Hepatocyte (in vitro differentiated cells): ENCODE measurements around the gene ZNF462.

ENCODE experiments used
- CTCF ChIP-seq: fragments of 200-600 bp; sonication (generic); IDR thresholded peaks from 2 replicates; pipeline ENCODE4 v1.5.1; 2016; ENCODE audit warnings: antibody characterized with exemption, mild to moderate bottlenecking; ENCODE audit not compliant: poor library complexity
- EZH2 ChIP-seq: fragments of 200-600 bp; sonication (generic); IDR thresholded peaks from 2 replicates; pipeline ENCODE4 v1.6.1; 2016; ENCODE audit warnings: antibody characterized with exemption, mild to moderate bottlenecking, borderline replicate concordance
- EZH2phosphoT487 ChIP-seq: fragments of 200-600 bp; sonication (generic); IDR thresholded peaks from one replicate; pipeline ENCODE4 v1.6.1; 2018; ENCODE audit warnings: antibody characterized with exemption, mild to moderate bottlenecking, low read depth, moderate library complexity; ENCODE audit not compliant: unreplicated experiment, severe bottlenecking

GRCh38 chr9:106954974-106955850 lies 92.2 kb downstream of the ZNF462 start:
- TF ChIP-seq EZH2 (no peak), CTCF (no peak), EZH2phosphoT487 (no peak)
